Thyroid gland (tissue), 4 donors: ENCODE data around the gene FHOD3.

Experiments used
- CTCF ChIP-seq, 6 experiments: fragments of 200-600 bp in 3 of 6; fragments of 450-650 bp in 3 of 6; sonication (generic) in 3 of 6; IDR thresholded peaks; one replicate each; pipeline ENCODE4 v1.5.1; 2016 to 2019; ENCODE audit warnings: antibody characterized with exemption in 6 of 6, mild to moderate bottlenecking in 2 of 6, inconsistent platforms in 1 of 6, moderate library complexity in 1 of 6
- POLR2A ChIP-seq, 2 donors: fragments of 450-650 bp; IDR thresholded peaks; one replicate each; pipeline ENCODE4 v1.6.1; 2017; ENCODE audit warnings: antibody characterized with exemption in 2 of 2, mild to moderate bottlenecking in 2 of 2, moderate library complexity in 1 of 2

GRCh38 chr18:36337679-36338402 is 40.3 kb downstream of the FHOD3 start:
- TF ChIP-seq POLR2A (IDR thresholded peaks at IDR 0.05) = no peak
- TF ChIP-seq CTCF (IDR thresholded peaks at IDR 0.05) = no peak
